ENCODE data around the gene ZP3. TPM values are rescaled to one million over a fixed set of nuclear protein-coding genes. Genes with fewer than 3 reads are reported as not detected.
"Not testable (repeated sequence)": the region's sequence is repeated elsewhere in the genome, so short reads cannot be mapped to it uniquely, and the experiment has no call there.

ZP3 gene
- total and polyA plus RNA-seq, 8 donors, result 1.0 to 13.8 (median 3.1) TPM

DNA sequence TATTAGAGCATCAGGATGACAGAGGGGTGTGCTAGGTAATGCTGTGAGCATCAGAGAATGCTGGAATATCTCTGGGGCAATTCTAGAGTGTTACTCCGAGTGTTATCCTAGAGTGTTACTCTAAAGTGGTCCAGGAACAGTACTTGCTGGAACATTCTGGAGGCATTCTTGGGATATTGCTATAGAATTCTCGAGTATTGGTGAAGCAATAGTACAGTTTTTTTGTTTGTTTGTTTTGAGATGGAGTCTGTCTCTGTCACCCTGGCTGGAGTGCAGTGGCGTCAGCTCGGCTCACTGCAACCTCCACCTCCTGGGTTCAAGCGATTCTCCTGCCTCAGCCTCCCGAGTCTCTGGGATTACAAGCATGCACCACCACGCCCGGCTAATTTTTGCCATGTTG, 27.9 kb upstream of the ZP3 start:
- intact Hi-C loops (cut with DNase I), result no loop called here
- no peak overlapping the region for H3K27ac ChIP-seq
- ATAC-seq, result no peak

GRCh38 chr7:76397409-76398183, 27.2 kb upstream of the ZP3 start:
- H3K36me3 ChIP-seq, result no peaks in the 10 kb centered on the region
- no peaks in the 10 kb centered on the region for H3K27me3 ChIP-seq
- TF ChIP-seq CTCF (IDR thresholded peaks at IDR 0.05), result no peak
- peaks cover 5 to 30% of the 10 kb centered on the region in 2 donors for H3K4me1 ChIP-seq
- no peaks in the 10 kb centered on the region for H3K9me3 ChIP-seq
- intact Hi-C loops (cut with DNase I), result no loop called here
- no peak overlapping the region for H3K27ac ChIP-seq
- ATAC-seq, result peak; percentile 69
- peak overlapping the region; percentile 37 to 51 for H3K4me3 ChIP-seq
- peak in 3 of 4 donors; percentile 74 to 95 (median 82) for DNase-seq

More for the DNA sequence above, 27.9 kb upstream of the ZP3 start:
- no peak overlapping the region for H3K4me3 ChIP-seq
- TF ChIP-seq CTCF (IDR thresholded peaks at IDR 0.05), result no peak
- peaks cover 5 to 36% of the 10 kb centered on the region in 2 donors for H3K4me1 ChIP-seq
- H3K27me3 ChIP-seq, result no peaks in the 10 kb centered on the region
- no peak for DNase-seq
- no peaks in the 10 kb centered on the region for H3K36me3 ChIP-seq
- H3K9me3 ChIP-seq, result no peaks in the 10 kb centered on the region

DNA sequence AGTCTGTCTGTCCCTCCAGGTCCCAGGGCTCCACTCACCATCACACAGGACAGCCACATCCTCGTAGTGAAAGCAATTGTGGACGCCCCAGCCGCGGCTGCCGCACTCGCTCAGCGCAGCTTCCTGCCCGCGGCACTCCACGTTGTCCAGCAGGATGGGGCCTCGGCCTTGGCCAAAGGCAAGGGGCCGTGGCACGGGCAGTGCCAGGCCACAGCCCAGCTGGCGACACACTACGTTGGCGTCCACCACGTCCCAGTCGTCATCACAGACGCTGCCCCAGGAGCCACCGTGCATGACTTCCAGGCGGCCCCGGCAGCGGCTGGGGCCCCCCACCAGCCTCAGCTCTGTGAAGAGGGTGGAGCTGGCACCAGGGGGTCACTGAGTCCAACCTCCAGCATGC, 24.5 kb upstream of the ZP3 start:
- Histone ChIP-seq H3K9me3 (no peaks in the 10 kb centered on the region), H3K27me3 (no peaks in the 10 kb centered on the region), H3K27ac (no peak overlapping the region), H3K4me1 (peaks cover 5 to 30% of the 10 kb centered on the region in 2 donors), H3K36me3 (no peaks in the 10 kb centered on the region), H3K4me3 (no peak overlapping the region)
- no peak for TF ChIP-seq CTCF (IDR thresholded peaks at IDR 0.05)
- DNase-seq (no peak), ATAC-seq (no peak)
- intact Hi-C loops (cut with DNase I), result no loop called here

GRCh38 chr7:76403097-76403496, 21.7 kb upstream of the ZP3 start:
- DNase-seq; H3K9me3 ChIP-seq; H3K36me3 ChIP-seq; H3K4me3 ChIP-seq; H3K27me3 ChIP-seq; intact Hi-C loops (cut with DNase I): not testable (repeated sequence)
- Histone ChIP-seq H3K4me1 (peaks cover 0 to 15% of the 10 kb centered on the region in 2 donors), H3K27ac (peak overlapping the region in 1 of 2 donors; percentile 61)
- ATAC-seq, result peak; percentile 58

GRCh38 chr7:76403780-76404494, 20.8 kb upstream of the ZP3 start:
- intact Hi-C loops (cut with DNase I), result no loop called here
- DNase-seq (no peak), ATAC-seq (peak; percentile 68)
- no peak overlapping the region for H3K4me3 ChIP-seq
- peak overlapping the region in 1 of 2 donors; percentile 61 for H3K27ac ChIP-seq
- H3K27me3 ChIP-seq, result no peaks in the 10 kb centered on the region
- H3K9me3 ChIP-seq, result no peaks in the 10 kb centered on the region
- H3K36me3 ChIP-seq, result no peaks in the 10 kb centered on the region
- peaks cover 0 to 15% of the 10 kb centered on the region in 2 donors for H3K4me1 ChIP-seq
- TF ChIP-seq CTCF (IDR thresholded peaks at IDR 0.05), result no peak
